ENCODE results near the gene WDR44.

DNA sequence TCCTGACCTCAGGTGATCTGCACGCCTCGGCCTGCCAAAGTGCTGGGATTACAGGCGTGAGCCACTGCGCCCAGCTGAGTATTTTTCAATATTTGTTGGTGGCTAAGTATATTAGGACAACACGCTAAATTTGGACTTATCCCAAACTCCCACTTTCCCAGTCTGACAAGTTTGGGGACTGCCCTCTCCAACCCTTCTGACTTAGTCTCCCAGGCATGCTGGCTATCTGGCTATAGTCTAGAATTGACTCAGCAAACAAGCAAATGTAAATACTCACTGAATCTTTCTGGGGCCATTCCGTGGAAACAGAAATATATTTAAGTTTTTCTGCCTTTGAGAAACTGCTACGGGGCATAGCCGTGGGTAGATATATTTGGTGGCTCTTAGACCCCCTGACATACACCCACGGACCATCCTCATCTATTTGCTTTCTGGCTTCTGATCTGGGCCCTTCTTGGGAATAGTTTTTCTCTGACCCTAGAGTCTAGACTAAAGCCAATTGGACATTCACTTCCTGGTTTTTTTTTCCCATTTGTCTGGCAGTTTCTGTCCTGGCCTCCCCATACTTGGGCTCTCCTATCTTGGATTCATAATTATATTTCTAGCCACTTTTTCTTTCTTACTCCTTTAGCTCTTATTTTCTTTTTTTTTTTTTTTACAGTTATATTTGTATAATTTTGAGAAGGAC, 138.5 kb downstream of the WDR44 start:
- TF ChIP-seq, protein P1, sequence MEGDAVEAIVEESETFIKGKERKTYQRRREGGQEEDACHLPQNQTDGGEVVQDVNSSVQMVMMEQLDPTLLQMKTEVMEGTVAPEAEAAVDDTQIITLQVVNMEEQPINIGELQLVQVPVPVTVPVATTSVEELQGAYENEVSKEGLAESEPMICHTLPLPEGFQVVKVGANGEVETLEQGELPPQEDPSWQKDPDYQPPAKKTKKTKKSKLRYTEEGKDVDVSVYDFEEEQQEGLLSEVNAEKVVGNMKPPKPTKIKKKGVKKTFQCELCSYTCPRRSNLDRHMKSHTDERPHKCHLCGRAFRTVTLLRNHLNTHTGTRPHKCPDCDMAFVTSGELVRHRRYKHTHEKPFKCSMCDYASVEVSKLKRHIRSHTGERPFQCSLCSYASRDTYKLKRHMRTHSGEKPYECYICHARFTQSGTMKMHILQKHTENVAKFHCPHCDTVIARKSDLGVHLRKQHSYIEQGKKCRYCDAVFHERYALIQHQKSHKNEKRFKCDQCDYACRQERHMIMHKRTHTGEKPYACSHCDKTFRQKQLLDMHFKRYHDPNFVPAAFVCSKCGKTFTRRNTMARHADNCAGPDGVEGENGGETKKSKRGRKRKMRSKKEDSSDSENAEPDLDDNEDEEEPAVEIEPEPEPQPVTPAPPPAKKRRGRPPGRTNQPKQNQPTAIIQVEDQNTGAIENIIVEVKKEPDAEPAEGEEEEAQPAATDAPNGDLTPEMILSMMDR (IDR thresholded peaks at IDR 0.05) = no peak
- TF ChIP-seq POLR2A (IDR thresholded peaks at IDR 0.05) = no peak

Data from esophagus squamous epithelium (tissue), 4 donors.